MM.1S (cell line): Measurements from ENCODE around the gene SYPL2.
A peak's percentile ranks its signal among the peaks of the same experiment; 100 is the strongest.

Source experiments
- DNase-seq: peaks from one replicate; pipeline ENCODE4 v3.0.0-alpha.2; 2015
- H2AFZ ChIP-seq: fragments of 300-600 bp; sonication (generic); 2 replicates; pipeline ENCODE4 v1.6.0; 2016; ENCODE audit warnings: antibody characterized with exemption, low read length
- H3F3A ChIP-seq: fragments of 300-600 bp; sonication (generic); 2 replicates; pipeline ENCODE4 v1.6.1; 2016; ENCODE audit warnings: mild to moderate bottlenecking, antibody characterized with exemption, low read length, moderate library complexity, mixed read lengths; ENCODE audit not compliant: insufficient read depth
- H3K27ac ChIP-seq: fragments of 300-600 bp; sonication (generic); 2 replicates; pipeline ENCODE4 v1.5.1; 2016; ENCODE audit warnings: mild to moderate bottlenecking, low read length
- H3K27me3 ChIP-seq: fragments of 300-600 bp; sonication (generic); replicated peaks from 2 replicates; pipeline ENCODE4 v1.6.0; 2016; ENCODE audit warnings: low read length; ENCODE audit not compliant: insufficient read depth
- H3K36me3 ChIP-seq: fragments of 300-600 bp; sonication (generic); replicated peaks from 2 replicates; pipeline ENCODE4 v1.6.1; 2016; ENCODE audit warnings: mild to moderate bottlenecking, low read length, mixed read lengths; ENCODE audit not compliant: insufficient read depth
- H3K4me1 ChIP-seq: fragments of 300-600 bp; sonication (generic); 2 replicates; pipeline ENCODE4 v1.6.1; 2016; ENCODE audit warnings: low read length, mixed read lengths
- H3K4me2 ChIP-seq: fragments of 300-600 bp; sonication (generic); 2 replicates; pipeline ENCODE4 v1.6.0; 2016; ENCODE audit warnings: low read depth, low read length
- H3K4me3 ChIP-seq: fragments of 300-600 bp; sonication (generic); 2 replicates; pipeline ENCODE4 v1.5.1; 2016; ENCODE audit warnings: low read length, mixed read lengths
- H3K79me2 ChIP-seq: fragments of 300-600 bp; sonication (generic); 2 replicates; pipeline ENCODE4 v1.6.1; 2016; ENCODE audit warnings: mixed run types, low read length, mixed read lengths
- H3K9ac ChIP-seq: fragments of 300-600 bp; sonication (generic); 2 replicates; pipeline ENCODE4 v1.6.1; 2016; ENCODE audit warnings: low read length, mixed read lengths
- H3K9me2 ChIP-seq: fragments of 300-600 bp; sonication (generic); replicated peaks from 2 replicates; pipeline ENCODE4 v1.6.1; 2016; ENCODE audit warnings: mild to moderate bottlenecking, low read length, mixed read lengths; ENCODE audit not compliant: insufficient read depth
- H3K9me3 ChIP-seq: fragments of 300-600 bp; sonication (generic); replicated peaks from 2 replicates; pipeline ENCODE4 v1.6.1; 2016; ENCODE audit warnings: mild to moderate bottlenecking, low read length, mixed read lengths; ENCODE audit not compliant: insufficient read depth
- H4K20me1 ChIP-seq: fragments of 300-600 bp; sonication (generic); 2 replicates; pipeline ENCODE4 v1.6.1; 2016; ENCODE audit warnings: mild to moderate bottlenecking, low read length, moderate library complexity, mixed read lengths; ENCODE audit not compliant: insufficient read depth
- EZH2 ChIP-seq: fragments of 300-600 bp; sonication (generic); optimal IDR thresholded peaks from 2 replicates; pipeline ENCODE3; 2017; ENCODE audit warnings: low read depth, mild to moderate bottlenecking, antibody characterized with exemption, low read length, mixed read lengths
- EZH2phosphoT487 ChIP-seq: fragments of 300-600 bp; sonication (generic); IDR thresholded peaks from 2 replicates; pipeline ENCODE4 v1.6.1; 2018; ENCODE audit warnings: antibody characterized with exemption, low read length
- TF ChIP-seq, protein P1 (sequence below): fragments of 300-600 bp; sonication (generic); IDR thresholded peaks from 2 replicates; pipeline ENCODE4 v1.5.1; 2016; ENCODE audit warnings: antibody characterized with exemption, low read length, mixed read lengths

SYPL2 gene

DNA sequence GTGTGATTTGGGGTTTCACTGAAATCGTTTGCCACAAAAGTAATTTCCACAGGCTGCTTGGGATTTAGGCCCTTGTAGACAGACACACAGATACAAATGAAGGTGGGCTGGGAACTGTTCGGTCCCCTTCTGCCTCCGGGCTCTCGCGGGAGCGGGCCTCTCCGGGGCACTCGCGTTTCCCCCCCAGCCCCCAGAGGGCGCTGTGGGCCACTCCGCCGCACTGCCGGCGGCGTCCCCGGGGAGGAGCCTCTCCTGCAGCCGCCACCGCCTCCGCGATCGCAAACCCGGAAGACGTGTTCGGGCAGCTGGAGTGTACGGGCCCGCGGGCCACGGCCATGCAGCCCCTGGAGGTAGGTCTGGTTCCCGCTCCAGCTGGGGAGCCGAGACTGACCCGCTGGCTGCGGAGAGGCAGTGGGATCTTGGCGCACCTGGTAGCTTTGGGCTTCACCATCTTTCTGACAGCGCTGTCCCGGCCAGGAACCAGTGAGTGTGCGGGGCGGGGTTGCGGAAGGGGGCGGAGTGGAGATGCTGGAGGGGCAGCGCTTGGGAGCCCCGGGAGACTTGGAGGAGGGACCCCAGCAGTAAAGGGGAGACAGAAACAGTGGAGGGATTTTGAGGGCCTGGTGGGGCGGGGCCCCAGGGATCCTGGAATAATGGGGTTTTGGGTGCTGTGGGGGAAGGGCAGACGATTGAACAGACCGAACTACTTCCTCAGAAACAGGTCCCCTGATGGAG, 27.6 kb downstream of the SYPL2 start, which contains the start of gene CYB561D1:
Gene CYB561D1 (plus strand): TSS at position 290 of the 735 bp plus-strand sequence. CDS start 46 bp downstream, at position 336.
- Histone ChIP-seq H3K79me2 (peaks cover 3% of the 10 kb centered on the region; the same call in 1 of the 2 replicates), H4K20me1 (no peaks in the 10 kb centered on the region), H3K9ac (peak within 1 kb of the TSS; percentile 39; the same call in 1 of the 2 replicates), H3K9me3 (no peaks in the 10 kb centered on the region), H3F3A (no peaks in the 10 kb centered on the region), H3K4me3 (peak within 1 kb of the TSS; percentile 81), H3K36me3 (no peaks in the 10 kb centered on the region), H3K4me2 (peak within 1 kb of the TSS; percentile 52; the same call in 1 of the 2 replicates), H3K4me1 (0 out of 2 replicates have a peak, but pooled peaks cover 2% of the 10 kb centered on the region), H3K27ac (peak within 1 kb of the TSS; percentile 33; the same call in 1 of the 2 replicates), H2AFZ (peak within 1 kb of the TSS; percentile 66), H3K9me2 (no peaks in the 10 kb centered on the region), H3K27me3 (no peaks in the 10 kb centered on the region)
- TF ChIP-seq, protein P1, sequence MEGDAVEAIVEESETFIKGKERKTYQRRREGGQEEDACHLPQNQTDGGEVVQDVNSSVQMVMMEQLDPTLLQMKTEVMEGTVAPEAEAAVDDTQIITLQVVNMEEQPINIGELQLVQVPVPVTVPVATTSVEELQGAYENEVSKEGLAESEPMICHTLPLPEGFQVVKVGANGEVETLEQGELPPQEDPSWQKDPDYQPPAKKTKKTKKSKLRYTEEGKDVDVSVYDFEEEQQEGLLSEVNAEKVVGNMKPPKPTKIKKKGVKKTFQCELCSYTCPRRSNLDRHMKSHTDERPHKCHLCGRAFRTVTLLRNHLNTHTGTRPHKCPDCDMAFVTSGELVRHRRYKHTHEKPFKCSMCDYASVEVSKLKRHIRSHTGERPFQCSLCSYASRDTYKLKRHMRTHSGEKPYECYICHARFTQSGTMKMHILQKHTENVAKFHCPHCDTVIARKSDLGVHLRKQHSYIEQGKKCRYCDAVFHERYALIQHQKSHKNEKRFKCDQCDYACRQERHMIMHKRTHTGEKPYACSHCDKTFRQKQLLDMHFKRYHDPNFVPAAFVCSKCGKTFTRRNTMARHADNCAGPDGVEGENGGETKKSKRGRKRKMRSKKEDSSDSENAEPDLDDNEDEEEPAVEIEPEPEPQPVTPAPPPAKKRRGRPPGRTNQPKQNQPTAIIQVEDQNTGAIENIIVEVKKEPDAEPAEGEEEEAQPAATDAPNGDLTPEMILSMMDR: peak; percentile 71
- TF ChIP-seq EZH2: no peak
- peak; percentile 74 for DNase-seq

DNA sequence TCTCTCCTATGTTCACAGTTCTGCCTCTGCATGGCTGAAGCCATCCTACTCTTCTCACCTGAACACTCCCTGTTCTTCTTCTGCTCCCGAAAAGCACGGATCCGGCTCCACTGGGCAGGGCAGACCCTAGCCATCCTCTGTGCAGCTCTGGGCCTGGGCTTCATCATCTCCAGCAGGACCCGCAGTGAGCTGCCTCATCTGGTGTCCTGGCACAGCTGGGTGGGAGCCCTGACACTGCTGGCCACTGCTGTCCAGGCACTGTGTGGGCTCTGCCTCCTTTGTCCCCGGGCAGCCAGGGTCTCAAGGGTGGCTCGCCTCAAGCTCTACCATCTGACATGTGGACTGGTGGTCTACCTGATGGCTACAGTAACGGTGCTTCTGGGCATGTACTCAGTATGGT, 29.4 kb downstream of the SYPL2 start:
- Histone ChIP-seq H3K9ac (no peak overlapping the region), H3F3A (no peaks in the 10 kb centered on the region), H3K36me3 (no peaks in the 10 kb centered on the region), H2AFZ (no peak overlapping the region), H3K4me2 (no peak overlapping the region), H3K27me3 (no peaks in the 10 kb centered on the region), H3K4me3 (no peak overlapping the region), H4K20me1 (no peaks in the 10 kb centered on the region), H3K27ac (no peak overlapping the region), H3K9me2 (no peaks in the 10 kb centered on the region), H3K9me3 (no peaks in the 10 kb centered on the region), H3K4me1 (0 out of 2 replicates have a peak, but pooled peaks cover 2% of the 10 kb centered on the region), H3K79me2 (peaks cover 3% of the 10 kb centered on the region; the same call in 1 of the 2 replicates)
- no peak for DNase-seq
- TF ChIP-seq EZH2phosphoT487 (no peak), EZH2 (no peak)
- TF ChIP-seq, protein P1: no peak

DNA sequence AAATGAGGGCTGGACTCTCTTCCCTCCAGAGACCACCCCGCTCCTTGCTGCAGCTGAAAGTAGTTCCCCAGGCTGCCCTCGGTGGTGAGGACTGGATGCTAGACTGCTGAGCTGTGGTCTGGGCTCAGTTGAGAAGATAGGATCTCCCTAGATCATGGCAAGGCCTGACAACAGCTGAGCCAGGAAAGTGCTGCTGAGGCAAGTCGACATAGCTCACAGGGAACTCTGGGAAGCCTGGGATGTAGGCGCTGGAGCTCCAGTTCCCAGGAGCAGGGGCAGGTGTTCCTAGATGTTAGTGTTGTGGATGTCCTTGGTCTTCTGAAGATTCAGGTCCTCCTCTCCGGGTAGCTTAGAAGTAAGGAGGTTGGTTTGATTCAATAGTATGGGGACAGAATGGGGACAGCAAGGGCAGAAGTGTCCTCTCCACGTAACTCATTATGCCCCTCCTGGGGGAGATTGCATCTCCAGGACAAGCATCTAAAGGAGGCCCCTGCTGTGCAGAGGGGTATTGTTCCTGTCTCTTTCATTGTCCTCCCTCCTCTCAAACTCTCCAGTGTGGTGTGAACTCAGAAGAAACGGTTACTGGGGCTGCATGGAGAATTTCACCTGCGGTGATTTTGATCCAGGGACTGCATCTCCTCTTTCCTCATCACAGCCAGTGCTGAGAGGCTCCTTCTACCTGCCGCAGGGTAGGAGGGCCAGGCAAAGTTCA, 31.3 kb downstream of the SYPL2 start:
- Histone ChIP-seq H2AFZ (no peak overlapping the region), H3K27ac (no peak overlapping the region), H3K27me3 (no peaks in the 10 kb centered on the region), H3K9me3 (no peaks in the 10 kb centered on the region), H3K79me2 (peaks cover 3% of the 10 kb centered on the region; the same call in 1 of the 2 replicates), H3K9me2 (no peaks in the 10 kb centered on the region), H3F3A (no peaks in the 10 kb centered on the region), H3K36me3 (no peaks in the 10 kb centered on the region), H3K9ac (no peak overlapping the region), H3K4me1 (0 out of 2 replicates have a peak, but pooled peaks cover 2% of the 10 kb centered on the region), H4K20me1 (no peaks in the 10 kb centered on the region), H3K4me3 (no peak overlapping the region), H3K4me2 (no peak overlapping the region)
- TF ChIP-seq, protein P1: no peak
- TF ChIP-seq EZH2phosphoT487 (no peak), EZH2 (no peak)
- DNase-seq: no peak
